H54 (cell line): Measurements from ENCODE around the gene EPS8L1.
A peak's percentile ranks its signal among the peaks of the same experiment; 100 is the strongest.
"Not testable (repeated sequence)": the region's sequence is repeated elsewhere in the genome, so short reads cannot be mapped to it uniquely, and the experiment has no call there.

Experiments used
- DNase-seq: peaks from one replicate; pipeline ENCODE4 v3.0.0; 2011; ENCODE audit warnings: low spot score, mixed read lengths; ENCODE audit not compliant: insufficient read length
- FAIRE-seq: peaks from 3 replicates; lab custom pipeline; 2011; peaks lifted over from hg19 to GRCh38; lab: Jason Lieb, UNC
- POLR2A ChIP-seq: IDR thresholded peaks from 2 replicates; pipeline ENCODE4 v1.6.1; 2011; ENCODE audit warnings: low read depth, mild to moderate bottlenecking, low read length

Gene EPS8L1

DNA sequence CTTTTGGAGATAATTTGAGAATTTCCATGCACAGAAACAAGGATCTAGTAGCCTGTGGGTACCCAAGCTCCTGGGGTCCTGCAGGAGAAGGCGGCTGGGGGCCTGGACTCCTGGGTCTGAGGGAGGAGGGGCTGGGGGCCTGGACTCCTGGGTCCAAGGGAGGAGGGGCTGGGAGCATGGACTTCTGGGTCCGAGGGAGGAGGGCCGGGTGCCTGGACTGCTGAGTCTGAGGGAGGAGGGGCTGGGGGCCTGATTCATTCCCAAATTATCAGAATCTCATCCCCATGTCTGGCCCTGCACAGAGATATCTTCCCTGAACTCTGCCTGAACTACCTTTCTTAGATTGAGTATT is 12.2 kb upstream of the EPS8L1 start:
- FAIRE-seq (no peak), DNase-seq (no peak)
- TF ChIP-seq POLR2A: no peak

DNA sequence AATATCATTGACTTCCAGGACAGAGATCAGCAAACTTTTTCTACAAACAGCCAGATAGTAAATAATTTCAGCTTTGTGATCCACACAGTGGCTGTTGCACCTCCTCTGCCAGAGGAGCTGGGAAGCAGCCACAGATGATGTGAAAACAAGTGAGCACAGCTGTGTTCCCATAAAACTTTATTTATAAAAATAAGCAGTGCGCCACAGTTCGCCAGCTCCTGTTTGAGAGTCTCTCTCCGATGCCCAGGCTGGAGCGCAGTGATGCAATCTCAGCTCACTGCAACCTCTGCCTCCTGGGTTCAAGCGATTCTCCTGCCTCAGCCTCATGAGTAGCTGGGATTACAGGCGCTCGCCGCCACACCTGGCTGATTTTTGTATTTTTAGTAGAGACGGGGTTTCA is 10.2 kb upstream of the EPS8L1 start:
- not testable (repeated sequence) for DNase-seq, FAIRE-seq

DNA sequence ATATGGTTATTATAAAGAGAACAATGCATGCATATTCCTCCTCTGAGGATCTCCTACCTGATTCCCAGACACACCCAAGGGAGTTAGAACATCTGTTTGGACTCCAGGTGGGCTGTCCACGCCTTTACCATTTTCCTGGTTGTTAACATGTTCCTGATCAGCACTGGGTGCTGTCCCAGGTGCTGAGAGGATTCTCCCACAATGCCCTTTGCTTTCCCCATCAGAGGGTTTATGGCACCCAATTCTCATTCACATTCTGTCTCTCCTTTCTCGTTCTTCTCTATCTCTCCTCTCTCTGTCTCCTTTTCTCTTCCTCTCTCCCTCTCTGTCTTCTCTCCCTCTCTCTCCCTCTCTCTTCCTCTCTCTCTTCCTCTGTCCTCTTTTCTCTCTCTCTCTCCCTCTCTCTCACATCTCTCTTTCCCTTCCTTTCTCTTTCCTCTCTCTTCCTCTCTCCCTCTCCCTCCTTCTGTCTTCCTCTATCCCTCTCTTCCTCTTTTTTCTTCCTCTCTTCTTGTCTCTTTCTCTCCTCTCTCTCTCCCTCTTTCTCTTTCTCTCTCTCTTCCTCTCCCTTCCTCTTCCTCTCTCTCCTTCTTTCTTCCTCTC is 9.5 kb upstream of the EPS8L1 start:
- FAIRE-seq (no peak), DNase-seq (no peak)

DNA sequence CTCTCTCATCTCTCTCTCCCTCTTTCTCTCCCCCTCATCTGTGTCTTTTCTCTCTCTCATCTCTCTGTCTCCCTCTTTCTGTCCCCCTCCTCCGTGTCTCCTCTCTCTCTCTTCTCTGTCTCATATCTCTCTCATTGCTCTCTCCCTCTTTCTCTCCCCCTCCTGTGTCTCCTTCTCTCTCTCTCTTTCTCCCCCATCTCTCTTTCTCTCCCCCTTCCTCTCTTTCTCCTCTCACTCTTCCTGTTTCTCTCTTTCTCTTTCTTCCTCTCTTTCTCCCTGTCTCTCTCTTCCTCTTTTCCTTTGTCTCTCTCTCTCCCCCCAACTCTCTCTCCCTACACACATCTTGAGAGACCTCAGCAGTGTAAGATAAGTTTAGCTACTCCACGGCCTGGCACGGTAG is 7.8 kb upstream of the EPS8L1 start:
- TF ChIP-seq POLR2A: no peak
- DNase-seq (no peak), FAIRE-seq (no peak)

More for the DNA sequence above, 9.5 kb upstream of the EPS8L1 start:
- no peak for TF ChIP-seq POLR2A

DNA sequence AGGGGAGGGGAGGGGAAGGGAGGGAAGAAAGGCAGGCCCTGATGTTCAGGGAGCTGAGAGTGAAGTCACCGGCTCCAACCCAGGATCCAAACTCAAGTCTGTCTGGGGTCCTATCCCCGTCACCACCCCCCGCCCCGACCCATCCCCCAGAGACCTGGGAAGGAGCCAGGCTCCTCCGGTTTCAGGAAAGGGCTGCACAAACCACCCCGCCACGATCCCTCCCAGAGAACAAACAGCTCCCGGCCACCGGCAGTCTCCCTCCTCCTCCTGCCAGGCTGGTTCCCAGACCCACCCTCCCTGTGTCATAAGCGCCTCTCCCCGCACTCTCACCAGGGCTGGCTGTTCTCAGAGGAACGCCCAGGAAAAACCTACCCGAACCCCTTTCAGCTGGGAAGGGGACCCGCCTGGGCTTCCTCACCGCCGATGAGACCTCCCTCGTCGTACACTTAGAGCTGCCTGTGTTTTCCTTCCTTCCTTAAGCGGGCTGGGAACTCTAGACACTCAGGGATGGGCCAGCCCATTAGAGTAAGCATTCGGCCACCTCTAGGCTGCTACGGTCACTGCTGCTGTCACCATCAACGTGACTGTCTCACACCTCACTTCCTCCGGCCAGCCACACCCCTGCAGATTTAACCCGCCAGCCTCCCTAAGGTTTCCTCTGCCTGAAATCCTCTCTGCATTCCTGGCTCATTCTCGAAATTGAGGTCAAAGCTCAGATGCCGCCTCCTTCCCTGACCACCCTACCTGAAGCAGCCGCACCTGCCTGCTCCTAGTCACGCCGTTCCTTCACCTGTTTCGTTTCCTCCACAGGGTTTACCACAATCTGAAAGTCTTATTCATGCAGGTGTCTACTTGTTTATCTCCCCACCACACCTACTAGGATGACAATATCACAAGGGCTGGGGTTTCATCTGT is 6.5 kb upstream of the EPS8L1 start:
- TF ChIP-seq POLR2A: 0 out of 2 replicates have a peak, but pooled peaks have one; percentile 15
- FAIRE-seq (no peak), DNase-seq (peak; percentile 92)

DNA sequence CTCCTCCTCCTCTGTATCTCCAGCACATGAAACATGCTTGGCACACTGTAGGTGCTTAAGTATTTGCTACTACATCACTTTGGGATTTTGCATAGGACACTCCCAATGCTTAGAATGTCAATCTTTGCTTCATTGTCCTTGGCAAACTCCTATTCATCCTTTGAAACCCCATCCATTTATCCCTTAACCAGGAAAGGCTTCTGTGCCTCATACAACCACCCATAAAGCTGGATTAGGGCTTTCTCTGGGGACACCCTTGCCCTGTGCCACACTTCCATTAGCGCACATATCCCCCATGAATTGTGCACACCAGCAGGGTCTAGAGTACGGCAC is 5.8 kb upstream of the EPS8L1 start:
- FAIRE-seq (no peak), DNase-seq (no peak)
- TF ChIP-seq POLR2A: no peak

DNA sequence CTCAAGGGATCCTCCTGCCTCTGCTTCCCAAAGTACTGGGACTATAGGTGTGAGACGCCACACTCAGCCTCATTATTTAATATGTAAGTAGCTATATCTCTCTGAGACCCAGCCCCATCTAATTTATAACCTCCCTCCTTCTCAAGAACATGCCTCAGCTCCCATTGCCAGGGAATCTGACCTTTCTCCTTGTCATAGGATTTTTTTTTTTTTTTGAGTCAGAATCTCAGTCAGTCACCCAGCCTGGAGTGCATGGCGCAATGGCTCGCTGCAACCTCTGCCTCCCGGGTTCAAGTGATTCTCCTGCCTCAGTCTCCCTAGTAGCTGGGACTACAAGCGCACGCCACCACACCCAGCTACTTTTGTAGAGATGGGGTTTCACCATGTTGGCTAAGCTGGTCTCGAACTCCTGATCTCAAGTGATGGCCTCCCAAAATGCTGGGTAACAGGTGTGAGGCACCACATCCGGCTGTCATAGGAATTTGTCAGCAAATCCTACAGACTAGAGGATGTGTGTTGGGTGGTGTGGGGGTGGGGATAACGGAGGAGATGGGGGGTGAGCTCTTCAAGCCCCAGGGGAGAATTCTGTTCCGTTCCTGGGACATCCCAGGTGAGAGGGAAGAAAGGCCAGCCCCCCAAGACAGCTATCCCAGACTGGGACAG is 5.1 kb upstream of the EPS8L1 start:
- no peak for TF ChIP-seq POLR2A
- DNase-seq: no peak
- no peak for FAIRE-seq

DNA sequence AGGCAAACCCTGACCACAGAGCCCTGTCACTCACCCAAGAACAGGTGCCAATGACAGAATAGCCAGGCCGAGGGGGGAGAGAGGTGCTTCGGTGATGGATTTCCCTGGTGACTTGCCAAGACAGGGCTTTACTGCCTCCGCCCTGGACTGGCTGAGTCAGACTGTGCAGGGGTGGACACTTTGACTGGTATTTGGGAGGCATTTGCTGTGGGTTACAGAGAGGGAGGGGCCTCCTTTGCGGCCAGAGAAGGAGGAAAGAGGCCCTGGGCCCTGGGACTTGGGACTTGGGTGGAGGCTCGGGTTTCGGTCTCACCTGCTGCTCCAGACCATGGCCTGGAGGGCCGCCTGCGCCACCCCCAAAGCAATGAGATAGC is 4.6 kb upstream of the EPS8L1 start:
- FAIRE-seq (peak; percentile 92), DNase-seq (peak; percentile 100)
- no peak for TF ChIP-seq POLR2A

DNA sequence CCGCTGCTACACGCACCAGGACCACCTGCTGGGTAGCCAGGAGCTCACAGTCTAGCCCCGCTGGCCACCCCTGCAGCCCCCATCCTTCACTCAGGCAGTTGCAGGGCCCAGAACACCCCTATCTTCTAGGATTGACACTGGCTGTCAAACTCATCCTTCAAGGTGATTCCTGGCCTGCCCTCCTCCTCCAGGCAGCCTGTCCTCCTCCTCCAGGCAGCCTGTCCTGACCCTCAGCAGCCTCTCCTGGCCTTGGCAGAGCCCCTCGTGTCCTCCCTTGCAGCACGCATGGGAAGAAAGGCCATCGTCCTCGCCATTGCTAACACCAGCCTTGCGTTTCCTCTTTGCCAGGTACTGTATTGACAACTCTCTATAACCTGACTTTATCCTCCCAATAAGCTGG is 3.8 kb upstream of the EPS8L1 start:
- FAIRE-seq: no peak
- TF ChIP-seq POLR2A: no peak
- DNase-seq: no peak

DNA sequence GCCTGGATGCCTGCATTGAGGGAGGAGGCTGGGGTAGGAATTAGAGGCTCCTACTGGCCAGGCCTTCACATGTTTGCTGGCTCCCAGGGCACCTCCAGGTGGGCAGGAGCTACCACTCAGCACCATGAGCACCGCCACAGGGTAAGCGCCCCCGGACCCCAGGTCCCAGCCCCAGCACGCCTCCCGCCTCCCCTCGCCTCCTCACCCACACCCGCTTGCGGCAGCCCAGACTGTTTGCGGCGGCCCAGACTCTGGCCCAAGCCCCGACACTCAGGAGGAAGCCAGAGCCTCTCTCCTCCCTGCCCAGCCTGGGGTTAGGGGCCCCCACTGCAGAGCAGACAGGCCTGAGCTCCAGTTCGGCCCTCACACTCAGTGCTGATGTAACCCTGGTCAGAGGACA is 652 bp downstream of the EPS8L1 start:
- TF ChIP-seq POLR2A: no peak
- FAIRE-seq: no peak

DNA sequence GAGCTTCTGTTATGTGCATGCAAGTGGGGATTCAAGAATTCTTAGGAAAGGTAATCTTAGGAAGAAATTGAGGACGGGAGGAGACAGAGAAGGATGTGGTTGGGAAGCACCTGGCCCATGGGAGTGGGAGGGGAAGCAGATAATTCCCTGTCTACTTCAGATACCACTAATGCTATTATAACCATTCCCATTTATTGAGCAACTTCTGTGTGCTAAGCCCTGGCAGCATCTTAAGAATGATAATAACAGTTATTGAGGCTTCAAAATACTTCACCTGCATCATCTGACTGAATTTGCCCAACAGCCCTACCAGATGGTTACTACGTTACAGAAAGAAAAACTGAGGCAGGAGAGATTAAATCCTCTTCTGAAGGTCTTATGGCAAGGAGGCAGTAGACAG is 1.4 kb downstream of the EPS8L1 start:
- TF ChIP-seq POLR2A: no peak
- no peak for FAIRE-seq
- no peak for DNase-seq

More for the DNA sequence above, 652 bp downstream of the EPS8L1 start:
- no peak for DNase-seq

DNA sequence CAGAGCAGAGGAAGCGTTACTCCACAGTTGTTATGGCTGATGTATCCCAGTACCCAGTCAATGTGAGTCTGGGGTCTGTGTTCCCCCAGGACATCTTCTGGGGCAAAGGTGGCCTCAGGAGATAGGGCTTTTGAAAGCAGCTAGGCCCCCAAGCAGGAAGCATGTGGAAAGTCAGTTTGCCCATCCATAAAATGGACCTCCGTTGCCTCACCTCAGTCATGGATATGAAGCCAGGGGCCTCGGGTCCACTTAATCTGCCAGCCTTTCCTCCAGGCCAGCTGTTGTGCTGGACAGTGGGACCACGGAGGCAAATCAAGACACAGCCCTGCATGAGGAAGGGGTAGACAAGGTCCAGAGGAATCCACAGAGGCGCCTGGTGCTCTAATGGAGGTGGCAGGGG is 3.3 kb downstream of the EPS8L1 start:
- DNase-seq (no peak), FAIRE-seq (no peak)
- no peak for TF ChIP-seq POLR2A

DNA sequence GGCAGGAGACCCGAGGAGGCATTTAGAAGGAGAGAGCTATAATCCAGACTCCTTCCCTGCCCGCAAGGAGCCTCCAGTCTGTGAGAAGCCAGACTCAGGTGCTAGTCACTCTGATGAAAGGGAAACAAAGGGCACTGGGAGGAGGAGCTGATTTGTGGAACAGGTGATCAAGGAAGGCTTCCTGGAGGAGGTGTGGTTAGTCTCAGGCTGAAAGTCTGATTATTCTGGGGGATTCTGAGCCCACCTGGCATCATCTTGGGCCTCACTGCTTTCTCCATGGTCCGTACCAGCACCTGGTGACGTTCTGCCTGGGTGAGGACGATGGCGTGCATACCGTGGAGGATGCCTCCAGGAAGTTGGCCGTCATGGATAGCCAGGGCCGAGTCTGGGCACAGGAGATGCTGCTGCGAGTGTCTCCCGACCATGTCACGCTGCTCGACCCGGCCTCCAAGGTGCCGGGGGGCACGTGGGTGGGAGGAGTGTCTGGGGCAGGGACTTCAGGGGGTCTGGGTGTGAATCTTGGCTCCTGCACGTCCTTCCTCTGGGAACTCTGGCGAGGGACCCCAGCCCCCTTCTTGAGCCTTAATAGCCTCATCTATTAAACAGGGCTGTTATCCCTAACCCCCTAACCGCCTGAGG is 3.9 kb downstream of the EPS8L1 start:
- TF ChIP-seq POLR2A: no peak
- no peak for FAIRE-seq
- no peak for DNase-seq
